A549 (cell line): ENCODE results near the gene CLNS1A. TPM values are rescaled to one million over a fixed set of nuclear protein-coding genes. Genes with fewer than 3 reads are reported as not detected.

Source experiments
- ATAC-seq, 2 experiments: fragments of 200-7000 bp in 1 of 2; fragments of >200 bp in 1 of 2; cut with Nextera tagmentation in 1 of 2; cut with Tn5 transposase in 1 of 2; 3 replicates each; pipeline versions ENCODE4 v1.8.0 to v1.9.1; 2018 to 2020; ENCODE audit warnings: mild to moderate bottlenecking in 1 of 2, moderate library complexity in 1 of 2
- CTCF ChIA-PET: fragments of 300-600 bp; sonication (Branson Sonifier 250); formaldehyde crosslinking; extraction: SDS; loops from one replicate; lab custom pipeline; 2021; ENCODE audit warnings: antibody characterized with exemption, inconsistent platforms; lab: Yijun Ruan, JAX
- POLR2A ChIA-PET: fragments of 350-600 bp; formaldehyde crosslinking; extraction: SDS; loops from one replicate; lab custom pipeline; 2021; ENCODE audit warnings: antibody characterized with exemption, inconsistent platforms; lab: Yijun Ruan, JAX
- DNase-seq, 2 experiments: peaks; one replicate each; pipeline versions ENCODE4 v3.0.0 to v3.0.0-alpha.2; 2011 to 2016; ENCODE audit warnings: low read depth in 1 of 2, low spot score in 1 of 2
- FAIRE-seq: peaks from 2 replicates; lab custom pipeline; 2011; peaks lifted over from hg19 to GRCh38; lab: Jason Lieb, UNC
- H3K27ac ChIP-seq, 2 experiments: fragments of >200 bp; sonication (Bioruptor Twin); formaldehyde crosslinking; 3 replicates each; pipeline ENCODE4 v1.5.1; 2016 to 2017
- H3K4me1 ChIP-seq: fragments of >200 bp; sonication (Bioruptor Twin); formaldehyde crosslinking; 3 replicates; pipeline ENCODE4 v1.6.1; 2016
- H3K4me2 ChIP-seq: fragments of >200 bp; sonication (Bioruptor Twin); formaldehyde crosslinking; 3 replicates; pipeline ENCODE4 v1.6.1; 2016
- H3K4me3 ChIP-seq: fragments of >200 bp; sonication (Bioruptor Twin); formaldehyde crosslinking; 3 replicates; pipeline ENCODE4 v1.5.1; 2016
- H3K9me3 ChIP-seq: fragments of >200 bp; sonication (Bioruptor Twin); formaldehyde crosslinking; 3 replicates; pipeline ENCODE4 v1.6.1; 2016
- BHLHE40 ChIP-seq: IDR thresholded peaks from 2 replicates; pipeline ENCODE4 v1.6.1; 2012; ENCODE audit warnings: low read depth, low read length, inconsistent platforms
- CBX2 ChIP-seq: fragments of 200-600 bp; sonication (generic); IDR thresholded peaks from 2 replicates; pipeline ENCODE4 v1.6.1; 2016; ENCODE audit warnings: low read depth, mild to moderate bottlenecking, borderline replicate concordance
- CEBPB ChIP-seq, 2 experiments: fragments of >200 bp in 1 of 2; sonication (Bioruptor Twin) in 1 of 2; formaldehyde crosslinking in 1 of 2; IDR thresholded peaks; 2 replicates each; pipeline ENCODE4 v1.6.1; 2012 to 2016
- CTCF ChIP-seq: fragments of >200 bp; sonication (Bioruptor Twin); formaldehyde crosslinking; IDR thresholded peaks from 3 replicates; pipeline ENCODE4 v1.5.1; 2016
- ESRRA ChIP-seq: fragments of 150-350 bp; IDR thresholded peaks from 2 replicates; pipeline ENCODE4 v1.6.1; 2014; ENCODE audit warnings: mild to moderate bottlenecking, low read length, borderline replicate concordance
- FOSB ChIP-seq: fragments of 250-450 bp; sonication (Bioruptor Pico); IDR thresholded peaks from 2 replicates; pipeline ENCODE4 v1.5.0; 2020; ENCODE audit warnings: mild to moderate bottlenecking, moderate library complexity
- FOSL2 ChIP-seq, 2 experiments: fragments of 450-650 bp in 1 of 2; fragments of >200 bp in 1 of 2; sonication (Bioruptor Twin) in 1 of 2; formaldehyde crosslinking; IDR thresholded peaks; 2 replicates each; pipeline versions ENCODE4 v1.5.0 to v1.6.1; 2016 to 2020; ENCODE audit warnings: mild to moderate bottlenecking in 1 of 2, moderate library complexity in 1 of 2
- HEYL ChIP-seq: fragments of 250-450 bp; sonication (Bioruptor Pico); IDR thresholded peaks from 2 replicates; pipeline ENCODE4 v1.8.0; 2021; ENCODE audit warnings: mild to moderate bottlenecking, moderate library complexity
- HMGXB4 ChIP-seq: fragments of 250-450 bp; sonication (Bioruptor Pico); IDR thresholded peaks from 2 replicates; pipeline ENCODE4 v1.5.0; 2021; ENCODE audit warnings: mild to moderate bottlenecking, moderate library complexity, borderline replicate concordance
- HOXA7 ChIP-seq: fragments of 250-450 bp; sonication (Bioruptor Pico); IDR thresholded peaks from 2 replicates; pipeline ENCODE4 v1.5.0; 2020; ENCODE audit warnings: mild to moderate bottlenecking, moderate library complexity
- HOXB5 ChIP-seq: fragments of 250-450 bp; sonication (Bioruptor Pico); IDR thresholded peaks from 2 replicates; pipeline ENCODE4 v1.5.0; 2020; ENCODE audit warnings: mild to moderate bottlenecking, moderate library complexity
- KDM5A ChIP-seq: fragments of 200-600 bp; sonication (generic); IDR thresholded peaks from 2 replicates; pipeline ENCODE4 v1.6.1; 2016; ENCODE audit warnings: antibody characterized with exemption, mild to moderate bottlenecking
- MAX ChIP-seq: IDR thresholded peaks from 2 replicates; pipeline ENCODE4 v1.6.1; 2012
- MAZ ChIP-seq: fragments of 150-350 bp; IDR thresholded peaks from 2 replicates; pipeline ENCODE4 v1.6.1; 2014; ENCODE audit warnings: antibody characterized with exemption, low read depth, low read length, borderline replicate concordance
- PHF8 ChIP-seq: fragments of 200-600 bp; sonication (generic); IDR thresholded peaks from 2 replicates; pipeline ENCODE4 v1.6.1; 2016; ENCODE audit warnings: low read depth, mild to moderate bottlenecking, antibody characterized with exemption, moderate library complexity, borderline replicate concordance
- POLR2A ChIP-seq: IDR thresholded peaks from 2 replicates; pipeline ENCODE4 v1.6.1; 2012; ENCODE audit warnings: mild to moderate bottlenecking, low read length
- POLR2AphosphoS2 ChIP-seq: conservative IDR thresholded peaks from 2 replicates; pipeline ENCODE4 v1.6.1; 2012; ENCODE audit warnings: low read length, improper control_type of control experiment, inconsistent platforms
- RFX5 ChIP-seq: fragments of 450-650 bp; IDR thresholded peaks from 2 replicates; pipeline ENCODE4 v1.7.1; 2014; ENCODE audit warnings: antibody characterized with exemption, mild to moderate bottlenecking, moderate library complexity
- RNF2 ChIP-seq: fragments of 200-600 bp; sonication (generic); IDR thresholded peaks from 2 replicates; pipeline ENCODE4 v1.6.1; 2016; ENCODE audit warnings: low read depth, mild to moderate bottlenecking, antibody characterized with exemption, moderate library complexity, borderline replicate concordance
- TFCP2L1 ChIP-seq: fragments of 250-450 bp; sonication (Bioruptor Pico); IDR thresholded peaks from 2 replicates; pipeline ENCODE4 v1.5.0; 2021; ENCODE audit warnings: mild to moderate bottlenecking
- TP53 ChIP-seq: fragments of 250-450 bp; sonication (Bioruptor Pico); IDR thresholded peaks from 2 replicates; pipeline ENCODE4 v1.5.0; 2021; ENCODE audit warnings: mild to moderate bottlenecking, moderate library complexity
- ZC3H11A ChIP-seq: fragments of 450-650 bp; IDR thresholded peaks from 2 replicates; pipeline ENCODE4 v1.6.1; 2014; ENCODE audit warnings: antibody characterized with exemption, mild to moderate bottlenecking
- ZFP36 ChIP-seq: fragments of 450-650 bp; IDR thresholded peaks from 2 replicates; pipeline ENCODE4 v1.6.1; 2014; ENCODE audit warnings: borderline replicate concordance; ENCODE audit not compliant: partially characterized antibody
- WGBS: methylation state at CpG from one replicate; pipeline ENCODE4 v1.1.6; 2017; ENCODE audit errors: missing lambda C conversion rate; 5-methylcytosine and 5-hydroxymethylcytosine counted together
- polyA plus RNA-seq, 4 experiments: library from polyadenylated mRNA; depleted of rRNA in 3 of 4; stranded (reverse); fragments of >200 nt; fragmentation: RNase III in 1 of 4; extraction: RNeasy Plus Mini Kit Qiagen cat#74134 plus additional on column Dnase treatment in 1 of 4; gene quantifications; 2 replicates in 3 of 4; 3 replicates in 1 of 4; pipeline ENCODE4 v1.2.3, GENCODE V29; 2011 to 2017
- TF ChIP-seq, protein P1 (sequence below): IDR thresholded peaks from 2 replicates; pipeline ENCODE4 v1.6.1; 2012

Gene CLNS1A
- polyA plus RNA-seq, 2 of the 4 experiments (the other 2 are of a cell fraction) = 173 to 210 TPM

DNA sequence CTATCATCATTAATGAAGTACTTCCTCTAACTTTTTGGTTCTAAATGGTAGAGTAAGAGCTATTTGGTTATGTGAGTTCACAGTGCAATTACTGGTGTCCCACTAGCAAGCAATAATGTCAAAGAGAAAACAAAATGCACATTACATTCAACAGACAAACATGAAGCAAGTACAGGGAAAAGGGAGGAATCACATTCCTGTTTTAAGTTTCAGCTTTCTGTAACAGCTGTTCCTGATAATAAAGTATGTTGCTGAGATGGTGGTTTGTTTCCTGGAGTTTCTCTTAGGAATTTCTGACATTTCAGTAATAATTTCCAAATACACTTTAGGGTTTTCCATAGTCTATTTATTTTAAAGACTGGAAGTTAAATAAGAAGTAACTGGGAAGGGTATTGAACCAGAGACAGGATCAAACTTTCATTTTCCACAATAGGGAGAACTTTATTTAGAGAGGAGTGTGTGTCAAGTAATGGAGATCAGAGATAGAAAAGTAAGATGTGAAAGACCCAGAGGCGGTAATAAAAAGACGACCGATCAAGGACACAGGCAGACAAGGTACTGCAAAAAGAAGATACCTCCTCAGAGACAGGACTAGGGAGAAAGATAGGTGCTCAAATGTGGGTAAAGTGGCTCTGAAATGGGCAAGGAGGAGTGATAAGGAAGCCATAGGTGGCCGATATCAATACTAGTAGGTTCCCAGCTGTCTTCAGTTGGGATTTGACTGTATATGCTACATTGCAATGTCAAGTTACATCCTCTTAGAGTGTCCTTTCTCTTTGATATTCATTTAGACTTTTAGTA lies 20.8 kb upstream of the CLNS1A start:
- ChIA-PET POLR2A (no interaction called here), CTCF (interaction anchor here (2.3 kb wide), 1 partner anchor 39 kb away, joined by 5 read pairs; no protein-coding TSS in a partner anchor)
- Histone ChIP-seq H3K4me2 (no peak overlapping the region), H3K4me3 (no peak overlapping the region), H3K4me1 (no peaks in the 10 kb centered on the region), H3K9me3 (no peaks in the 10 kb centered on the region), H3K27ac (no peak overlapping the region)
- FAIRE-seq = no peak
- 79% methylated on average over 4 of the region's 4 CpGs for WGBS
- no peak for TF ChIP-seq RNF2
- TF ChIP-seq TFCP2L1 (CRISPR knock-in tag) = no peak
- TF ChIP-seq CTCF = no peak
- TF ChIP-seq KDM5A = no peak
- TF ChIP-seq ZFP36 = no peak
- no peak for TF ChIP-seq MAX
- no peak for TF ChIP-seq BHLHE40
- ATAC-seq = peak in 1 of 2 experiments; percentile 23; a peak in 3 of 6 replicates
- no peak for DNase-seq

GRCh38 chr11:77656362-77656761 lies 18.8 kb upstream of the CLNS1A start:
- DNase-seq = no peak
- Histone ChIP-seq H3K4me2 (no peak overlapping the region), H3K4me3 (no peak overlapping the region), H3K9me3 (no peaks in the 10 kb centered on the region), H3K4me1 (no peaks in the 10 kb centered on the region), H3K27ac (no peak overlapping the region)
- ATAC-seq = no peak; a peak in 2 of 6 replicates
- ChIA-PET POLR2A (no interaction called here), CTCF (no interaction called here)
- 85% methylated on average over 7 of the region's 7 CpGs for WGBS
- TF ChIP-seq RFX5 (no peak), CEBPB (IDR thresholded peaks at IDR 0.05) (no peak), HMGXB4 (CRISPR knock-in tag) (no peak), POLR2AphosphoS2 (no peak), POLR2A (no peak), FOSL2 (IDR thresholded peaks at IDR 0.05) (no peak), FOSL2 (CRISPR knock-in tag; IDR thresholded peaks at IDR 0.05) (no peak), CBX2 (no peak), MAX (no peak), PHF8 (no peak), ZC3H11A (no peak), HOXB5 (no peak), MAZ (no peak), HOXA7 (CRISPR knock-in tag) (no peak), TP53 (CRISPR knock-in tag) (no peak), FOSB (CRISPR knock-in tag) (no peak), HEYL (CRISPR knock-in tag) (no peak), ESRRA (no peak)
- TF ChIP-seq, protein P1, sequence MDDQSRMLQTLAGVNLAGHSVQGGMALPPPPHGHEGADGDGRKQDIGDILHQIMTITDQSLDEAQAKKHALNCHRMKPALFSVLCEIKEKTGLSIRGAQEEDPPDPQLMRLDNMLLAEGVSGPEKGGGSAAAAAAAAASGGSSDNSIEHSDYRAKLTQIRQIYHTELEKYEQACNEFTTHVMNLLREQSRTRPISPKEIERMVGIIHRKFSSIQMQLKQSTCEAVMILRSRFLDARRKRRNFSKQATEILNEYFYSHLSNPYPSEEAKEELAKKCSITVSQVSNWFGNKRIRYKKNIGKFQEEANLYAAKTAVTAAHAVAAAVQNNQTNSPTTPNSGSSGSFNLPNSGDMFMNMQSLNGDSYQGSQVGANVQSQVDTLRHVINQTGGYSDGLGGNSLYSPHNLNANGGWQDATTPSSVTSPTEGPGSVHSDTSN = no peak
- TF ChIP-seq, all 56 proteins: peak for 0
- no peak for FAIRE-seq
